KMS-11 (cell line): ENCODE measurements around the gene CFAP46.

Experiments used
- H2AFZ ChIP-seq: fragments of 200-600 bp; sonication (generic); 2 replicates; pipeline ENCODE4 v1.6.1; 2016; ENCODE audit warnings: antibody characterized with exemption, mixed run types, low read depth
- H3K27ac ChIP-seq: fragments of 200-600 bp; sonication (generic); 2 replicates; pipeline ENCODE4 v1.6.1; 2016; ENCODE audit warnings: mild to moderate bottlenecking, mixed run types
- H3K27me3 ChIP-seq: fragments of 200-600 bp; sonication (generic); 2 replicates; pipeline ENCODE4 v1.6.1; 2017; ENCODE audit warnings: mild to moderate bottlenecking, low read depth, mixed run types, moderate library complexity; ENCODE audit not compliant: insufficient read depth
- H3K36me3 ChIP-seq: fragments of 200-600 bp; sonication (generic); 2 replicates; pipeline ENCODE4 v1.6.1; 2017; ENCODE audit warnings: mild to moderate bottlenecking, mixed run types; ENCODE audit not compliant: insufficient read depth
- H3K4me1 ChIP-seq: fragments of 200-600 bp; sonication (generic); 2 replicates; pipeline ENCODE4 v1.6.1; 2016; ENCODE audit warnings: mild to moderate bottlenecking, low read depth, mixed run types; ENCODE audit not compliant: poor library complexity, severe bottlenecking
- H3K4me2 ChIP-seq: fragments of 200-600 bp; sonication (generic); 2 replicates; pipeline ENCODE4 v1.7.0; 2016; ENCODE audit warnings: mild to moderate bottlenecking, mixed run types
- H3K4me3 ChIP-seq: fragments of 200-600 bp; sonication (generic); IDR thresholded peaks from 2 replicates; pipeline ENCODE4 v1.6.1; 2017; ENCODE audit warnings: low read depth, low read length, mixed read lengths; ENCODE audit not compliant: insufficient read depth
- H3K79me2 ChIP-seq: fragments of 200-600 bp; sonication (generic); 2 replicates; pipeline ENCODE4 v1.6.1; 2016; ENCODE audit warnings: low read depth, mixed run types; ENCODE audit not compliant: insufficient read depth
- H3K9ac ChIP-seq: fragments of 200-600 bp; sonication (generic); 2 replicates; pipeline ENCODE4 v1.6.1; 2016; ENCODE audit warnings: mild to moderate bottlenecking, mixed run types
- H4K20me1 ChIP-seq: fragments of 200-600 bp; sonication (generic); 2 replicates; pipeline ENCODE4 v1.6.1; 2016; ENCODE audit warnings: mild to moderate bottlenecking, mixed run types; ENCODE audit not compliant: insufficient read depth
- CTCF ChIP-seq: fragments of 200-600 bp; sonication (generic); conservative IDR thresholded peaks from 2 replicates; pipeline ENCODE4 v1.6.1; 2017; ENCODE audit warnings: low read depth, mild to moderate bottlenecking, antibody characterized with exemption, low read length, moderate library complexity, mixed read lengths

Gene CFAP46

GRCh38 chr10:132909491-132910071, 32.8 kb downstream of the CFAP46 start:
- H2AFZ ChIP-seq = no peak overlapping the region
- H3K36me3 ChIP-seq = no peaks in the 10 kb centered on the region
- no peak overlapping the region for H3K4me3 ChIP-seq
- H4K20me1 ChIP-seq = no peaks in the 10 kb centered on the region
- no peaks in the 10 kb centered on the region for H3K79me2 ChIP-seq
- H3K27ac ChIP-seq = no peak overlapping the region
- TF ChIP-seq CTCF = no peak
- H3K4me2 ChIP-seq = no peak overlapping the region
- peaks cover 11% of the 10 kb centered on the region; the same call in 1 of the 2 replicates for H3K27me3 ChIP-seq
- H3K9ac ChIP-seq = no peak overlapping the region
- no peaks in the 10 kb centered on the region for H3K4me1 ChIP-seq

GRCh38 chr10:132908621-132909295, 33.6 kb downstream of the CFAP46 start:
- no peak overlapping the region for H3K9ac ChIP-seq
- no peaks in the 10 kb centered on the region for H3K79me2 ChIP-seq
- no peak overlapping the region for H3K27ac ChIP-seq
- H3K4me3 ChIP-seq = no peak overlapping the region
- no peaks in the 10 kb centered on the region for H3K36me3 ChIP-seq
- H4K20me1 ChIP-seq = no peaks in the 10 kb centered on the region
- H3K4me1 ChIP-seq = no peaks in the 10 kb centered on the region
- H3K4me2 ChIP-seq = no peak overlapping the region
- H3K27me3 ChIP-seq = peaks cover 11% of the 10 kb centered on the region; the same call in 1 of the 2 replicates
- H2AFZ ChIP-seq = no peak overlapping the region
- TF ChIP-seq CTCF = no peak

- Histone ChIP-seq H3K27ac (no peak overlapping the region), H3K27me3 (peaks cover 11% of the 10 kb centered on the region; the same call in 1 of the 2 replicates), H2AFZ (no peak overlapping the region), H3K4me3 (no peak overlapping the region), H3K36me3 (no peaks in the 10 kb centered on the region), H3K4me1 (no peaks in the 10 kb centered on the region), H3K4me2 (no peak overlapping the region), H4K20me1 (no peaks in the 10 kb centered on the region), H3K79me2 (no peaks in the 10 kb centered on the region), H3K9ac (no peak overlapping the region)
- no peak for TF ChIP-seq CTCF
These were observed 34.3 kb downstream of the CFAP46 start for GRCh38 chr10:132907821-132908620.

- no peak overlapping the region for H3K4me2 ChIP-seq
- no peak for TF ChIP-seq CTCF
- H3K27me3 ChIP-seq = peaks cover 13% of the 10 kb centered on the region; the same call in 1 of the 2 replicates
- H2AFZ ChIP-seq = no peak overlapping the region
- no peaks in the 10 kb centered on the region for H3K4me1 ChIP-seq
- no peaks in the 10 kb centered on the region for H4K20me1 ChIP-seq
- H3K4me3 ChIP-seq = no peak overlapping the region
- no peak overlapping the region for H3K9ac ChIP-seq
- H3K36me3 ChIP-seq = no peaks in the 10 kb centered on the region
- no peak overlapping the region for H3K27ac ChIP-seq
- no peaks in the 10 kb centered on the region for H3K79me2 ChIP-seq
These were observed 35.5 kb downstream of the CFAP46 start for GRCh38 chr10:132906836-132907235.
